Stimulated activated CD8-positive, alpha-beta memory T cell treated with anti-CD3 and anti-CD28 coated beads, Interleukin-12 subunit alpha, Interleukin-12 subunit beta, amount 100 ng/mL, for 1 hour (primary cell): ENCODE measurements around the gene PXYLP1.

Source experiments
- DNase-seq: peaks from one replicate; pipeline ENCODE4 v3.0.0-alpha.2; 2020; ENCODE audit warnings: low read depth

Gene PXYLP1

GRCh38 chr3:141228395-141228794 is 3.2 kb upstream of the PXYLP1 start:
- DNase-seq = no peak

GRCh38 chr3:141229132-141229531 is 2.5 kb upstream of the PXYLP1 start:
- no peak for DNase-seq

GRCh38 chr3:141230293-141230692 is 1.3 kb upstream of the PXYLP1 start:
- DNase-seq = no peak

- DNase-seq = no peak
Measured at GRCh38 chr3:141231952-141232823, 563 bp downstream of the PXYLP1 start.

- no peak for DNase-seq
Measured at GRCh38 chr3:141233457-141234161, 2.0 kb downstream of the PXYLP1 start.

- DNase-seq = no peak
Measured at GRCh38 chr3:141234283-141234682, 2.7 kb downstream of the PXYLP1 start.

- DNase-seq = no peak
Measured at GRCh38 chr3:141235661-141236171, 4.1 kb downstream of the PXYLP1 start.

- no peak for DNase-seq
Measured at GRCh38 chr3:141236361-141236760, 4.7 kb downstream of the PXYLP1 start.

GRCh38 chr3:141237701-141238521 is 6.3 kb downstream of the PXYLP1 start:
- DNase-seq = no peak

GRCh38 chr3:141239511-141240281 is 8.1 kb downstream of the PXYLP1 start:
- no peak for DNase-seq

GRCh38 chr3:141240286-141240685 is 8.7 kb downstream of the PXYLP1 start:
- DNase-seq = no peak

GRCh38 chr3:141240687-141241615 is 9.3 kb downstream of the PXYLP1 start:
- DNase-seq = no peak

GRCh38 chr3:141241616-141242376 is 10.2 kb downstream of the PXYLP1 start:
- no peak for DNase-seq

- DNase-seq = no peak
Measured at GRCh38 chr3:141242377-141243092, 10.9 kb downstream of the PXYLP1 start.

- peak; percentile 47 for DNase-seq
Measured at GRCh38 chr3:141243271-141243707, 11.7 kb downstream of the PXYLP1 start.

GRCh38 chr3:141246224-141246957 is 14.8 kb downstream of the PXYLP1 start:
- no peak for DNase-seq

GRCh38 chr3:141246958-141247301 is 15.3 kb downstream of the PXYLP1 start:
- DNase-seq = no peak

- no peak for DNase-seq
Measured at GRCh38 chr3:141248064-141248463, 16.4 kb downstream of the PXYLP1 start.
